ENCODE data around the gene GABBR2. TPM values are rescaled to one million over a fixed set of nuclear protein-coding genes. Genes with fewer than 3 reads are reported as not detected.
A peak's percentile ranks its signal among the peaks of the same experiment; 100 is the strongest.

The GABBR2 gene
- total RNA-seq, 1 experiment from 2014 or later, result 7.3 TPM

- peak; percentile 60 for DNase-seq (ENCODE audit: extremely low read depth, low read depth)
Measured at GRCh38 chr9:98333703-98334582, 374.8 kb downstream of the GABBR2 start.

- no peak for DNase-seq (ENCODE audit: extremely low read depth, low read depth)
Measured at GRCh38 chr9:98332405-98332831, 376.3 kb downstream of the GABBR2 start.

GRCh38 chr9:98331536-98332259 lies 377.0 kb downstream of the GABBR2 start:
- no peak for DNase-seq (ENCODE audit: extremely low read depth, low read depth)

GRCh38 chr9:98330831-98331230 lies 377.9 kb downstream of the GABBR2 start:
- no peak for DNase-seq (ENCODE audit: extremely low read depth, low read depth)

- DNase-seq (ENCODE audit: extremely low read depth, low read depth), result no peak
Measured at GRCh38 chr9:98329904-98330303, 378.8 kb downstream of the GABBR2 start.

GRCh38 chr9:98329281-98329680 lies 379.5 kb downstream of the GABBR2 start:
- no peak for DNase-seq (ENCODE audit: extremely low read depth, low read depth)

- DNase-seq (ENCODE audit: extremely low read depth, low read depth), result no peak
Measured at GRCh38 chr9:98328770-98329169, 380.0 kb downstream of the GABBR2 start.

GRCh38 chr9:98328141-98328540 lies 380.6 kb downstream of the GABBR2 start:
- DNase-seq (ENCODE audit: extremely low read depth, low read depth), result no peak

- DNase-seq (ENCODE audit: extremely low read depth, low read depth), result no peak
Measured at GRCh38 chr9:98327249-98327561, 381.5 kb downstream of the GABBR2 start.

GRCh38 chr9:98326459-98327248 lies 382.1 kb downstream of the GABBR2 start:
- DNase-seq (ENCODE audit: extremely low read depth, low read depth), result no peak

GRCh38 chr9:98324801-98325200 lies 383.9 kb downstream of the GABBR2 start:
- DNase-seq (ENCODE audit: extremely low read depth, low read depth), result no peak

GRCh38 chr9:98323831-98324135 lies 385.0 kb downstream of the GABBR2 start:
- DNase-seq (ENCODE audit: extremely low read depth, low read depth), result no peak

GRCh38 chr9:98323051-98323830 lies 385.5 kb downstream of the GABBR2 start:
- no peak for DNase-seq (ENCODE audit: extremely low read depth, low read depth)

- no peak for DNase-seq (ENCODE audit: extremely low read depth, low read depth)
Measured at GRCh38 chr9:98321269-98321668, 387.5 kb downstream of the GABBR2 start.

- no peak for DNase-seq (ENCODE audit: extremely low read depth, low read depth)
Measured at GRCh38 chr9:98318834-98319478, 389.8 kb downstream of the GABBR2 start.

GRCh38 chr9:98318041-98318790 lies 390.5 kb downstream of the GABBR2 start:
- DNase-seq (ENCODE audit: extremely low read depth, low read depth), result no peak

- no peak for DNase-seq (ENCODE audit: extremely low read depth, low read depth)
Measured at GRCh38 chr9:98317134-98317857, 391.4 kb downstream of the GABBR2 start.

GRCh38 chr9:98316445-98317133 lies 392.1 kb downstream of the GABBR2 start:
- no peak for DNase-seq (ENCODE audit: extremely low read depth, low read depth)

Measured in NCI-H460 (cell line).